Caki2 (cell line): ENCODE results near the gene OXCT1. TPM values are rescaled to one million over a fixed set of nuclear protein-coding genes. Genes with fewer than 3 reads are reported as not detected.

Experiments
- DNase-seq: peaks from one replicate; pipeline ENCODE4 v3.0.0-alpha.2; 2015; ENCODE audit warnings: low read depth
- in situ Hi-C: cut with HindIII; loops from 2 replicates; pipeline ENCODE4 v1.10.0; 2016; ENCODE audit warnings: low sequenced_read_pairs, low pct_unique_long_range_greater_than_20kb, mixed read lengths
- total RNA-seq: library from RNA; depleted of rRNA; stranded (reverse); fragments of >200 nt; shearing (Covaris generic); gene quantifications from 2 replicates; pipeline ENCODE4 v1.2.3, GENCODE V29; 2014; ENCODE audit warnings: low replicate concordance; rRNA removed

The OXCT1 gene
- total RNA-seq, result 4.5 and 12.4 TPM in 2 replicates

GRCh38 chr5:41869724-41870626 is at the start of gene OXCT1:
TSS of gene OXCT1 (minus strand) at chr5:41870425. CDS start at chr5:41870358, 67 bp downstream.
- in situ Hi-C loops, result no loop called here
- DNase-seq, result peak; percentile 84

- no peak for DNase-seq
- in situ Hi-C loops, result no loop called here
These were observed 47.9 kb upstream of the OXCT1 start for GRCh38 chr5:41918105-41918504.

DNA sequence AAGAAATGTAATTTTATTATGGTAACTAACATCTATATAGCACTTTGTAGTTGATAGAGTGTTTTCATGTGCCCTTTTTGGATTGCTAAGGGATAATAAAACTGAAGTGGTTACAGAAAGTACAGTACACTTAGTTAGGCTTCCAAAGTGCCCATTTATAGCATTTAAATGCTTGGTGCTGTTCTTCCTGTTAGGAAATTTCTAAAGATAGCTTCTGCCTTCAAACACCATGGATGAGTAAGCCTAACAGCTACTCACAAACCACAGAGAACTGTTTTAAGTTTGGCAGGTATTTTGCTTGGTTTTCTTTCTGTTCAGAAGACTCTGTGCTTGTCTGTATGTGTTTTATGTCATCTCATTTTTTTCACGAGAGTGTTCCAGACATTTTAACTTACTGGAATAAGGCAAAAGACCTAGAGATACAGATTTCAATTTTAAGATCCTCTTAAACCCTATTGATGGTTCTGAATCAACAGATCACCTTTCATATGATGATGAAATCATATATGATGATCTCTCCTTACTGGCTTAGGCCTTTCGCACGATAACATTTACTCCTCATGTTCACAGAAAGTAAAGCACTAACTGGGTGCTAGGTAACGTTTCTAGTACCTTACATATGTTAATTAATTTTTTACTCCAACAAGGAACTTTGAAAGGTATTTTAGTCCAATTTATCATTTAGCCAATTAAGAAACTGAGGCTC is 38.3 kb upstream of the OXCT1 start:
- in situ Hi-C loops, result no loop called here

GRCh38 chr5:41906151-41906550 is 35.9 kb upstream of the OXCT1 start:
- DNase-seq, result no peak
- in situ Hi-C loops, result no loop called here

More for the DNA sequence above, 38.3 kb upstream of the OXCT1 start:
- no peak for DNase-seq

DNA sequence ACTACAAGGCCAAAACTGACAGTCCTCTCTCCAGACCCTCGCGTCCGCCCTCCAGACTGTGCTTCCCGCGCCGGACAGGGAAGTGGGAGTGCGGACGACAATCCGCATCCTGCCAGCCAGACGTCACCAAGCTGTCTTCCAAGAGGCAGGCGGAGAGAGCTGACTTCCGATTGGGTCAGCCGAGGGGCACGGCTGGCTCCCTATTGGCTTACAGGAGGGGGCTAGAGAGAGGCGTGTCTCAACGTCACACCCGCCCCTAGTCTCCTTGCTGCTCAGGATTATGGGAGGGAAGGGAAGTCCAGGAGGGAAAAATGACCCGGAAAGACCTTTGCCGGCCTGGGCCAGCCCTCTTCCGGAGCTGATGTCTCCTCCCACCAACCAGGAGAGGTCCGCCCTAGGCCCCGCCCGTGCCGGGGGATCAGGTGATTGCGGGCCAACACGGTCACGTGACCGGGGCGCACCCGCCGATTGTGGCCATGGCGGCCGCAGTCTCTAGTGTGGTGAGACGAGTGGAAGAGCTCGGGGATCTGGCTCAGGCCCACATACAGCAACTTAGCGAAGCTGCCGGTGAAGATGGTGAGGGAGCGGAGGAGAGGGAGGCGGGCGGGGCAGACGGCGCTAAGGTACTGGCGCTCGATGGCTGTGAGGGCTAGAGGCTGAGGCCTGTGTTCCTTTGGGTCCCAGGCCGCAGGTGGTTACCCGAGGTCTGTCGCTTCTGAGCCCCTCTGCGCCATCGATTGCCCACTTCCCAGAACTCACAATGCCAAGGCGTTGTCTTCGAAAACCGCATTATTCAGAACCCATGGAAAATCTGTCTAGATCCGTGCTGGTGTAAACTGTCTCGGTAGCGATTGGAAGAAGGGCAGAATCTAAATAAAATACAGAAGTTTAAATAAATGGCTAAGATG is 33.9 kb upstream of the OXCT1 start, which contains the start of gene RIMOC1:
RIMOC1 (plus strand) TSS at position 453 of the 908 bp plus-strand sequence; CDS start at position 477, 24 bp downstream.
- in situ Hi-C loops, result no loop called here
- DNase-seq, result peak; percentile 100

DNA sequence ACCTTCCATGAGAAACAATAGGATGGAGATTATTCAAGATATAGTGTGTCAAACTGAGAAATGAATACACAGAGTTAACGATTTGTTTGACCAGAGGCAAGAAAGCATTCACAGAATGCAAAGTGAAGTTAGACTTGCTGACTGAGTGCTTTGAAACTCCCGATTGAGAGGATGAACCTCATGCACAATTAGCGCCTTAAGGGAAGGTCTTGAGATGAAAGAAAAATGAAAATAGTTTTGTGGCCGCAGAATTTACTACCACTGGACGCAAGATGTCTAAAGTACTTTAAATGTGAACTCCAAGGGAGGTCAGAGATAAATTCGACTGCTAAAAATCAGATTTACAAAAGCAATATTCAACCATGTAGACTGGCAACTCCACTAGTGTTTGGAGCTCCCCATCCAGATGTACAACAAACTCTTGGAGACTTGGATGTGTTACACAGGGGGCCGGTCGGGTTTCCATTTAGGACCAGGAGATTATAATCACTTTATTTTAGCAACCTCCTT is 33.2 kb upstream of the OXCT1 start:
- no peak for DNase-seq
- in situ Hi-C loops, result no loop called here

GRCh38 chr5:41896230-41896629 is 26.0 kb upstream of the OXCT1 start:
- DNase-seq, result no peak
- in situ Hi-C loops, result no loop called here

- DNase-seq, result no peak
- in situ Hi-C loops, result no loop called here
These were observed 23.0 kb upstream of the OXCT1 start for GRCh38 chr5:41893074-41893851.

DNA sequence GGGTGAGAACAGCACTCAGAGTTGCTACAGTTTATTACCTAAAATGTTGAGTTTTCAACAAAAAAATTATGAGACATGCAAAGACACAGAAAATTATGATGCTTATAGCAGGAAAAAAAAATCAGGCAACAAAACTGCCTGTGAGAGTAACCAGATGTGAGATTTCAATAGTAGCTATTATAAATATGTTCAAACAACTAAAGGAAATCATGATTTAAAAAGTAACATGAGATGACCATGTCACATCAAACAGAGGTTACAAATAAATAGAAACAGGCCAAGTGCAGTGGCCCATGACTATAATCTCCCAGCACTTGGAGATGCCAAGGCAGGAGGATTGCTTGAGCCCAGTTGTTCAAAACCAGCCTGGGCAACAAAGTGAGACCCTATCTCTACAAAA is 21.8 kb upstream of the OXCT1 start:
- DNase-seq, result no peak
- in situ Hi-C loops, result no loop called here

DNA sequence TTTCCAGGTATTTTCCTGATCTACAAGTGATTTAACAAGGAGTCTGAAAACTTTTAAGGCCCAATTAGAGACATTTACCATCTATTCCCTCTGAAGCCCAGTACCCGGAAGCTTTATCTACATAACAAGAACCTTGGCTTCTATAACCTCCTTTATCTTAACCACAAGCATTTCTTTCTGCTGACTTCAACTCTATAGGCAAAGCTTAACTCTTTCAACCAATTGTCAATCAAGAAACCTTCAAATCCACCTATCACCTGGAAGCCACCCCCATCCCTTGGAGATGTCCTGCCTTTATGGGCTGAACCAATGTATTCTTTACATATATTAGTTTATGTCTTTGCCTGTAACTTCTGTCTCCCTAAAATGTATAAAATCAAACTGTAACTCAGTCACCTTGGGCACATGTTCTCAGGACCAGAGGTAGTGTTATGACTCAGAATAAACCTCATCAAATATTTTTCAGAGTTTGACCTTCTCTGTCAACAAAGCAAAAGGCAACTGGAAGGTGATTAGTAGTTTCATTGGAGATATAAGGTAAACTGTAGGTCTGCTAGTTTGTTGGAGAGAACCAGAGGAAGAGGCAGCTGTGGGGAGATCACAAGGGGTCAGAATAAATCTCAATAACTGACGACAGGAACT is 21.0 kb upstream of the OXCT1 start:
- in situ Hi-C loops, result no loop called here
- DNase-seq, result no peak

- in situ Hi-C loops, result no loop called here
- no peak for DNase-seq
These were observed 15.1 kb upstream of the OXCT1 start for GRCh38 chr5:41885286-41885685.

GRCh38 chr5:41883936-41884335 is 13.7 kb upstream of the OXCT1 start:
- in situ Hi-C loops, result no loop called here
- no peak for DNase-seq

DNA sequence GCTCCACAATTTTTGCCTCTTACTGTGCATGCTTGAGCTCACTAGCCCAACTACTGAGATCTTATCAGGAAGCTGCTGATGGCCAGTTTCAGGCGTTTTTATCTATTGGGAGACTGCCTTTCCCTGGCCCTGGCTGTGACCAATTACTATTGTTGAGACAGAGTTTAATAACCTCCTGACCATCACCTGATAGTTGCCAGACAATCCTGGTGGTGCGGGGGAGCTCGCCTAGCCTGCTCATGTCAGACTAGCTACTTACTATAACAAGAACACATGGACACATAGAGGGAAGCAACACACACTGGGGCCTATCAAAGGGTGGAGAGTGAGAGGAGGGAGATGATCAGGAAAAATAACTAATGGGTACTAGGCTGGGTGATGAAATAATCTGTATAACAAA is 13.0 kb upstream of the OXCT1 start:
- in situ Hi-C loops, result no loop called here
- no peak for DNase-seq

DNA sequence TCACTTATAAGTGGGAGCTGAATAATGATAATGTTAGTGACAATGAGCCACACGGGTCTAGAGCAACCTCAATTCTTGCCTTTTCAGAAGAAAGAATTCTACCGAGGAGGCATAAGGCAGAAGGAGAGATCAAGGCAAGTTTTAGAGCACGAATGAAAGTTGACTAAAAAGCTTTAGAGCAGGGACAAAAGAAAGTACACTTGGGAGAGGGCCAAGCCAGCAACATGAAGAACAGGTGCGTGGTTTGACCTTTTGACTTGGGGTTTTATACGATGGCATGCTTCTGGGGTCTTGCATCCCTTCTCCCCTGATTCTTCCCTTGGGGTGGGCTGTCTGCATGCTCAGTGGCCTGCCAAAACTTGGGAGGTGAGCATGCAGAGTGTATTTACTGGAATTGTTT is 12.5 kb upstream of the OXCT1 start:
- DNase-seq, result no peak
- in situ Hi-C loops, result no loop called here

GRCh38 chr5:41878643-41879478 is 8.6 kb upstream of the OXCT1 start:
- peak; percentile 27 for DNase-seq
- in situ Hi-C loops, result no loop called here

- in situ Hi-C loops, result no loop called here
- no peak for DNase-seq
These were observed 7.9 kb upstream of the OXCT1 start for GRCh38 chr5:41878173-41878572.
